NCI-H1436 treated with DMSO at 0.1 percent for 48 hours (cell line): ENCODE results near the gene ZNF771.
"Not testable (repeated sequence)": the region's sequence is repeated elsewhere in the genome, so short reads cannot be mapped to it uniquely, and the experiment has no call there.

Source experiments
- DNase-seq: peaks from one replicate; lab custom pipeline; 2025; lab: John Stamatoyannopoulos, UW

Gene ZNF771

GRCh38 chr16:30434852-30435251 lies 27.4 kb downstream of the ZNF771 start:
- no peak for DNase-seq

GRCh38 chr16:30437511-30438046 lies 30.2 kb downstream of the ZNF771 start:
- no peak for DNase-seq

DNA sequence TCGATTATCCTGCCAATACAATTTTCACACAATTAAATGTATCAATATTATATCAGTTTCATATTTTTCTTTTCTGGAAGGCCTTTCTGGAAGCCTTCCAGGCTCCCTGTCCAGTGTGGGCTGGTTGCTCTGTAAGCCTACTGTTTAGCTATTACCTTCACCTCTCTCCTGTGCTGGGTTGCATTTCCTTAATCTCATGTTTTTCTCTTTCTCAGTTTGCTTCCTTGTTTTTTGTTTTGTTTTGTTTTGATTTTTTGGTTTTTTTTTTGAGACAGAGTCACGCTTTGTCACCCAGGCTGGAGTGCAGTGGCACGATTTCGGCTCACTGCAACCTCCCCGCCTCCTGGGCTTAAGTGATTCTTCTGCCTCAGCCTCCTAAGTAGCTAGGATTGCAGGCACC lies 31.4 kb downstream of the ZNF771 start:
- no peak for DNase-seq

GRCh38 chr16:30439720-30440348 lies 32.4 kb downstream of the ZNF771 start:
- DNase-seq = no peak

DNA sequence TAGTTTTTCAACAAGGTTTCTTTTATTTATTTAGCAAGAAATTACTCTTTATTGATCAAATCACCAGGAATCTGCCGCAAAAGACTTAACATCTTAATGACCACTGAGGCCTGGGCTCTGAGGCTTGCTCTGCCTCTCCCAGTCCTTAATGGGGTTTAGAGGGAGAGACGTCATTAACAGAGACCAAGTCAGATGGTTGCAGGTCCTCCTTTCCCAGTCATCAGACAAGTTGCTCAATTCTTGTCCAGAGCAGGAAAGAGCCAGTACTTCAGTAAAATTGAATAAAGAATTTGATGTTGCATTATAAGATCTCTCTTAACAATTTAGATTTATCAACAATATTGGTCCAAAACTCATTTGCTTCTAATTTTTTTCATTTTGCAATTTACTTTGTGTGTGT lies 36.2 kb downstream of the ZNF771 start:
- DNase-seq = no peak

DNA sequence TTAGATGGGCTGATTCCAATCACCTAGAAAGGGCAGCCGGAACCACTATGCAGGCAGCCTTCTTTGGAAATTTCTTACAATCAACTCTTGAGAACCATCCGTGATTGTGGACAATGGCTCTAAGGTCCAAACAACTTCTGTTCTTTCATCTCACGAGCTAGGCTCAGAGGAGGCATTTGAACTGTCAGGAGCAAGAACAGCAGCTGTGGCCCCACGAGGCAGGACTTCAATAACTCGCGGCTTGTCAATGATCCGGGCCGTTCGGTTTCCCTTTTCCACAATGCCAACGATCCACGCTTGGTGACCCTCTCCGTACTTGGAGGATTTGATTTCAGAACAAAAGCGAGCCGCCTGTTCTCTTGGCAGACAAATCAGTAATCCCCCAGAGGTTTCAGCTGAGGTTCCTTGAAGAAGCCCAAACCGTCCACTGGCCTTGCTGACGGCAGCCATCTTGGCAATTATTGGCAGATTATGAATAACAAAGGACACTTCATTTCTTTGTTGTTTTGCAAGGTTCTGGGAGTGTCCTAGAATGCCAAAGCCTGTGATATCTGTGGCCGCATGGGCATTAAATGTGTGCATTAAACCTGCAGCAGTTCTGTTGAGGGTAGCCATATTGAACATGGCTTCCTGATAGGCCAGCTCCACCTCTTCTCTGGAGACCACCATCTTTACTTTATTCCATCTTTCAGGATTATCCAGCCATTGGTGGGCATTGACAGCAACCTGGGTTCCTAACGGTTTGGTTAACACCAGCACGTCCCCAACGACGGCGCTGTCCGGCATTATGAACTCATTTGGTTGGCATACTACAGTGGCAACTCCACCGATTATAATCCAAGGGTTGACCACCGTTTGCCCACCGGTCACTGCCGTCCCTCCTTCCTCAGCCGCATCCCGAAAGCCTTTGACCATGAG lies 37.1 kb downstream of the ZNF771 start:
- DNase-seq = no peak

DNA sequence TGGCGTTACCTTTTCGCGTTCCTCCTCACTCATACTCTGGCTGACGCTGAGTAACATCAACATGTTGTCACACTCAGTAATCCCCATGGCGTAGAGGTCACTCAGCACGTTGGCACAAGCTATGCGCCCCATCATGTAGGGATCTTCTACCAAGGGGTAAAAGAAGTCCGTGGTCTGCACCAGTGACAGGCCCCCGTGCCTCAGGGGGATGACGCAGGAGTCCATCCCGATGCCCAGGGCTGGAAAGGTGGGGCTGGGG lies 37.7 kb downstream of the ZNF771 start:
- DNase-seq = no peak

GRCh38 chr16:30445408-30446202 lies 38.2 kb downstream of the ZNF771 start, which contains the start of gene SEPHS2:
Gene SEPHS2, minus strand, starts transcription at chr16:30445874. Its CDS starts 147 bp downstream, at chr16:30445727.
- DNase-seq = peak; percentile 89

GRCh38 chr16:30446203-30446595 lies 38.8 kb downstream of the ZNF771 start:
- DNase-seq = no peak

GRCh38 chr16:30447512-30448226 lies 40.3 kb downstream of the ZNF771 start:
- DNase-seq = no peak

GRCh38 chr16:30449116-30449435 lies 41.7 kb downstream of the ZNF771 start:
- no peak for DNase-seq

- not testable (repeated sequence) for DNase-seq
Measured at GRCh38 chr16:30452709-30453580, 45.5 kb downstream of the ZNF771 start.

GRCh38 chr16:30456302-30456701 lies 48.9 kb downstream of the ZNF771 start:
- DNase-seq = no peak

GRCh38 chr16:30457256-30457655 lies 49.9 kb downstream of the ZNF771 start:
- DNase-seq = no peak

GRCh38 chr16:30457743-30458560 lies 50.5 kb downstream of the ZNF771 start:
- DNase-seq = no peak

- DNase-seq = no peak
Measured at GRCh38 chr16:30458561-30459394, 51.4 kb downstream of the ZNF771 start.

- DNase-seq = no peak
Measured at GRCh38 chr16:30459456-30459855, 52.0 kb downstream of the ZNF771 start.

DNA sequence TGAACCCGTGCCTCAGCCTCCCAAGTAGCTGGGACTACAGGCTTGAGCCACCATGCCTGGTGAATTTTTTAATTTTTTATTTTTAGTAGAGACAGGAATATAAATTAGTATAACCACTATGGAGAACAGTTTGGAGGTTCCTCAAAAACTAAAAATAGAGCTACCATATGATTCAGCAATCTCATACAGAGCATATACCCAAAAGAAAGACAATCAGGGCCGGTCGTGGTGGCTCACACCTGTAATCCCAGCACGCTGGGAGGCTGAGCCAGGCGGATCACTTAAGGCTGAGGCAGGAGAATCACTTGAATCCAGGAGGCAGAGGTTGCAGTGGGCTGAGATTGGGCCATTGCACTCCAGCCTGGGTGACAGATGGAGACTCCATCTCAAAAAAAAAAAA lies 54.0 kb downstream of the ZNF771 start:
- DNase-seq = not testable (repeated sequence)

DNA sequence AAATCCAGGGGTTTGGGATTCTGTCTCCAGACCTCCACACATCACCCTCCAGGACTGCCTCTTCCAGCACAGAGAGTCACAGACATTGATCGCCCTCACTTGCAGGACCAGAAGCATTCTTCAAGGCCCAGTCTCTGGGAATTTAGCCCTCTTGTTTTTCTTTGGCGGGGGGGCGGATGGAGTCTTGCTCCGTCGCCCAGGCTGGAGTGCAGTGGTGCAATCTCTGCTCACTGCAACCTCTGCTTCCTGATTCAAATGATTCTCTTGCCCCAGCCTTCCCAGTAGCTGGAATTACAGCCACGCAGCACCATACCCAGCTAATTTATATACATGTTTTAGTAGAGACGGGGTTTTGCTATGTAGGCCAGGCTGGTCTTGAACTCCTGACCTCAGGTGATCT lies 56.7 kb downstream of the ZNF771 start:
- DNase-seq = no peak
